Stimulated activated naive B cell treated with anti-CD40 and anti-IgM and Interleukin-4, amounts not matched to agents 10 μg/mL and 1 μg/mL and 100 μg/mL, for 72 hours (primary cell): ENCODE measurements around the gene RPP14.
A peak's percentile ranks its signal among the peaks of the same experiment; 100 is the strongest.
"Not testable (repeated sequence)": the region's sequence is repeated elsewhere in the genome, so short reads cannot be mapped to it uniquely, and the experiment has no call there.

ENCODE experiments used
- ATAC-seq, 2 donors: fragments of 150-1000 bp; cut with Tn5 transposase; replicated peaks; 2 replicates each; pipeline ENCODE4 v1.10.0; 2021; ENCODE audit warnings: moderate library complexity in 1 of 2
- DNase-seq: peaks from one replicate; pipeline ENCODE4 v3.0.0; 2021
- H3K27ac Mint-ChIP-seq: one replicate; pipeline ENCODE4 v1.8.0; 2022; ENCODE audit warnings: mild to moderate bottlenecking, mixed read lengths
- H3K27me3 Mint-ChIP-seq, 2 donors: one replicate each; pipeline ENCODE4 v1.8.0; 2022; ENCODE audit warnings: mixed read lengths in 2 of 2
- H3K36me3 Mint-ChIP-seq, 2 donors: one replicate each; pipeline ENCODE4 v1.8.0; 2022; ENCODE audit warnings: mixed read lengths in 2 of 2, mild to moderate bottlenecking in 1 of 2
- H3K4me1 Mint-ChIP-seq, 2 donors: one replicate each; pipeline ENCODE4 v1.8.0; 2022; ENCODE audit warnings: mixed read lengths in 2 of 2, mild to moderate bottlenecking in 1 of 2
- H3K4me3 Mint-ChIP-seq, 2 donors: one replicate each; pipeline ENCODE4 v1.8.0; 2022; ENCODE audit warnings: mild to moderate bottlenecking in 2 of 2, mixed read lengths in 2 of 2, moderate library complexity in 1 of 2
- H3K9me3 Mint-ChIP-seq, 2 donors: one replicate each; pipeline ENCODE4 v1.8.0; 2022; ENCODE audit warnings: mixed read lengths in 2 of 2, mild to moderate bottlenecking in 1 of 2

RPP14 gene

GRCh38 chr3:58305882-58306711, at the start of gene RPP14, which contains the start of gene HTD2:
Gene RPP14, plus strand, starts transcription at chr3:58306245. Its CDS starts 4,085 bp downstream, at chr3:58310330.
Gene HTD2, plus strand, starts transcription at chr3:58306520. Its CDS starts 11,094 bp downstream, at chr3:58317614.
- peaks cover 16 to 29% of the 10 kb centered on the region in 2 donors for H3K36me3 Mint-ChIP-seq
- H3K4me1 Mint-ChIP-seq, result peaks cover 18 to 35% of the 10 kb centered on the region in 2 donors
- DNase-seq, result peak; percentile 96
- peak within 1 kb of the TSS; percentile 100 for H3K27ac Mint-ChIP-seq
- peaks cover 0 to 5% of the 10 kb centered on the region in 2 donors for H3K27me3 Mint-ChIP-seq
- peak within 1 kb of the TSS; percentile 98 for H3K4me3 Mint-ChIP-seq
- peaks cover 0 to 2% of the 10 kb centered on the region in 2 donors for H3K9me3 Mint-ChIP-seq
- ATAC-seq, result peak; percentile 91 to 93

- Mint-ChIP-seq H3K27ac (no peak overlapping the region), H3K36me3 (peaks cover 51 to 52% of the 10 kb centered on the region in 2 donors), H3K9me3 (no peaks in the 10 kb centered on the region), H3K27me3 (no peaks in the 10 kb centered on the region), H3K4me3 (no peak overlapping the region), H3K4me1 (peaks cover 13 to 30% of the 10 kb centered on the region in 2 donors)
- DNase-seq, result no peak
- ATAC-seq, result no peak
Measured at GRCh38 chr3:58256511-58256910, 49.5 kb upstream of the RPP14 start.

- Mint-ChIP-seq H3K27ac (peak overlapping the region; percentile 81), H3K27me3 (no peaks in the 10 kb centered on the region), H3K4me3 (peak overlapping the region in 1 of 2 donors; percentile 41), H3K4me1 (peaks cover 13 to 43% of the 10 kb centered on the region in 2 donors), H3K9me3 (no peaks in the 10 kb centered on the region), H3K36me3 (peaks cover 46% of the 10 kb centered on the region in 2 donors)
- no peak for DNase-seq
- peak; percentile 43 to 52 for ATAC-seq
Measured at GRCh38 chr3:58258392-58259055, 47.5 kb upstream of the RPP14 start.

GRCh38 chr3:58260261-58260731, 45.7 kb upstream of the RPP14 start:
- ATAC-seq (peak; percentile 85 to 90), DNase-seq (no peak)
- Mint-ChIP-seq H3K4me1 (peaks cover 12 to 48% of the 10 kb centered on the region in 2 donors), H3K27ac (peak overlapping the region; percentile 86), H3K9me3 (no peaks in the 10 kb centered on the region), H3K4me3 (no peak overlapping the region), H3K36me3 (peaks cover 46 to 51% of the 10 kb centered on the region in 2 donors), H3K27me3 (no peaks in the 10 kb centered on the region)

DNA sequence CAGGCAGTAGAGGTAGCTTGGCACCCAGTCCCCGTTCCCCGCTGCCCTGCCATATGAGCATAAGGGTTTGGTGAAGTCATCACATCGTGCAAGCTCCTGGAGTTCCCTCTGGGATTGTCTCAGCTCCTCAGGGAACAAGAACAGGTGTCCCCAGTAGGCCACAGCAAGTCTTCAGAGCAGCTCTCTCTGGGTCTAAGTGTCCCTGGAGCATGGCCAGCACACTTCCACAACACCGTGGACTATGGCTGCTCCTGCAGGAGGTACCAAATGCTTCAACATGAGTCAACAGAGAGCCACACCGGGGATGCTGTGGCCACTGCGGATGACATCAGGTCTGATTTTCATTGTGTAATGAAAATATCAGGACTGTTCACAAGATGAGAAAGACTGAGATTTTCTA, 45.3 kb upstream of the RPP14 start:
- peaks cover 12 to 52% of the 10 kb centered on the region in 2 donors for H3K4me1 Mint-ChIP-seq
- H3K4me3 Mint-ChIP-seq, result no peak overlapping the region
- peaks cover 49 to 55% of the 10 kb centered on the region in 2 donors for H3K36me3 Mint-ChIP-seq
- H3K27me3 Mint-ChIP-seq, result no peaks in the 10 kb centered on the region
- ATAC-seq (peak in 1 of 2 donors; percentile 6), DNase-seq (no peak)
- peak overlapping the region; percentile 86 for H3K27ac Mint-ChIP-seq
- no peaks in the 10 kb centered on the region for H3K9me3 Mint-ChIP-seq

DNA sequence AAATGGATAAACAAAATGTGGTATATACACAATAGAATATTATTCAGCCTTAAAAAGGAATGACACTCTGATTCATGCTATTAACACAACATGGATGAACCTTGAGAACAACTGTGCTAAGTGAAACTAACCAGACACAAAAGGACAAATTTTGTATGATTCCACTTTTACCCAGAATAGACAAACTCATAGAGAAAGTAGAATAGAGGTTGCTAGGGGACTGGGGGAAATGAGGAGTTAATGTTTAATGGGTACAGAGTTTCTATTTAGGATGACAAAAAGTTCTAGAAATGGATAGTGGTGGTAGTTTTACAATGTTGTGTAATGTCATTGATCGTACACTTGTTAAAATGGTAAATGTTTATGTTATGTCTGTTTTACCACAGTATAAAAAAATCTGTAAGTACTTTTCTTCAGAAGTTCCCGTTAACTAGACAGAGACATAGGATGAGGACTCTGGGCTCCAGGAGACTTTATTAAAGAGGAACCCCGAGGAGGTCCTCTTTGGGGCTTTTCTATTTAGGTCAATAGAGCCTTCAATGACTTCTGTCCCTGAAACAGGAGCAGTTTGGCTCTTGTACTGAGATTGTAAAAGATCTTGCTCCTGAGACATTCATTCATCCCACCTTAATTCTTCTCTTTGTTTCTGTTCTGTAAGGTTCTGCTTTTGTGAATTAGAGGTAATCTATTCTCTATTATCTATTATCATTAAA, 43.9 kb upstream of the RPP14 start:
- peaks cover 44 to 49% of the 10 kb centered on the region in 2 donors for H3K36me3 Mint-ChIP-seq
- H3K4me1 Mint-ChIP-seq, result peaks cover 13 to 53% of the 10 kb centered on the region in 2 donors
- H3K27me3 Mint-ChIP-seq, result no peaks in the 10 kb centered on the region
- H3K27ac Mint-ChIP-seq, result peak overlapping the region; percentile 4
- ATAC-seq, result peak; percentile 61 to 65
- no peak for DNase-seq
- no peak overlapping the region for H3K4me3 Mint-ChIP-seq
- no peaks in the 10 kb centered on the region for H3K9me3 Mint-ChIP-seq

- H3K9me3 Mint-ChIP-seq, result no peaks in the 10 kb centered on the region
- peak; percentile 44 to 56 for ATAC-seq
- H3K27ac Mint-ChIP-seq, result peak overlapping the region; percentile 9
- H3K4me1 Mint-ChIP-seq, result peaks cover 3 to 38% of the 10 kb centered on the region in 2 donors
- no peak overlapping the region for H3K4me3 Mint-ChIP-seq
- peaks cover 36 to 42% of the 10 kb centered on the region in 2 donors for H3K36me3 Mint-ChIP-seq
- DNase-seq, result no peak
- no peaks in the 10 kb centered on the region for H3K27me3 Mint-ChIP-seq
Measured at GRCh38 chr3:58266577-58266976, 39.5 kb upstream of the RPP14 start.

GRCh38 chr3:58267543-58267942, 38.5 kb upstream of the RPP14 start:
- peak overlapping the region; percentile 70 for H3K27ac Mint-ChIP-seq
- H3K4me1 Mint-ChIP-seq, result peaks cover 8 to 39% of the 10 kb centered on the region in 2 donors
- H3K27me3 Mint-ChIP-seq, DNase-seq, H3K9me3 Mint-ChIP-seq, H3K4me3 Mint-ChIP-seq: not testable (repeated sequence)
- peak in 1 of 2 donors; percentile 54 for ATAC-seq
- H3K36me3 Mint-ChIP-seq, result peaks cover 40 to 48% of the 10 kb centered on the region in 2 donors

- Mint-ChIP-seq H3K27ac (no peak overlapping the region), H3K4me1 (peaks cover 8 to 35% of the 10 kb centered on the region in 2 donors), H3K27me3 (no peaks in the 10 kb centered on the region), H3K36me3 (peaks cover 41 to 60% of the 10 kb centered on the region in 2 donors), H3K9me3 (no peaks in the 10 kb centered on the region), H3K4me3 (no peak overlapping the region)
- ATAC-seq, result no peak
- DNase-seq, result no peak
Measured at GRCh38 chr3:58269356-58269755, 36.7 kb upstream of the RPP14 start.

- no peak overlapping the region for H3K27ac Mint-ChIP-seq
- no peaks in the 10 kb centered on the region for H3K9me3 Mint-ChIP-seq
- ATAC-seq, result no peak
- H3K36me3 Mint-ChIP-seq, result peaks cover 43 to 64% of the 10 kb centered on the region in 2 donors
- H3K27me3 Mint-ChIP-seq, result no peaks in the 10 kb centered on the region
- no peak for DNase-seq
- peaks cover 8 to 28% of the 10 kb centered on the region in 2 donors for H3K4me1 Mint-ChIP-seq
- no peak overlapping the region for H3K4me3 Mint-ChIP-seq
Measured at GRCh38 chr3:58270485-58270884, 35.6 kb upstream of the RPP14 start.

GRCh38 chr3:58271901-58272501, 34.0 kb upstream of the RPP14 start:
- Mint-ChIP-seq H3K4me3 (no peak overlapping the region), H3K9me3 (peaks cover 0 to 2% of the 10 kb centered on the region in 2 donors), H3K27ac (peak overlapping the region; percentile 31), H3K27me3 (no peaks in the 10 kb centered on the region), H3K4me1 (peaks cover 8 to 17% of the 10 kb centered on the region in 2 donors), H3K36me3 (peaks cover 50 to 71% of the 10 kb centered on the region in 2 donors)
- no peak for DNase-seq
- peak; percentile 81 to 88 for ATAC-seq

DNA sequence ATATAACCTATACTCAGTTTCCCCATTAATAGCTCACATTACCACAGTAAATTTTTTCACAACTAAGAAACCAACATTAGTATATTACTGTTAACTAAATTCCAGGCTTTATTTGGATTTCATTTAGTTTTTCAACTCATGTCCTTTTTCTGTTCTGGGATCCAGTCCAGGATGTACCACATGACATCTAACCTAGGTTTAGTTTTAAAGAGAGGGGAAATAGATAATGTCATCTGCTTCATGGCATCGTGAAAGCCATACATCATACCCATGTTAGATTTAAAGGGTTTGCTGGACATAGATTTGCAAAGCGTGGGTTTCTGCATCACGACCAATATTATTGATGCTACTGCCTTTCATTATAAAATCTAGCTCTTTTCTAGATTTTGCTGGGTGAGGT, 33.2 kb upstream of the RPP14 start:
- peaks cover 6 to 9% of the 10 kb centered on the region in 2 donors for H3K4me1 Mint-ChIP-seq
- ATAC-seq (no peak), DNase-seq (no peak)
- peaks cover 0 to 2% of the 10 kb centered on the region in 2 donors for H3K9me3 Mint-ChIP-seq
- H3K36me3 Mint-ChIP-seq, result peaks cover 52 to 72% of the 10 kb centered on the region in 2 donors
- no peak overlapping the region for H3K4me3 Mint-ChIP-seq
- H3K27me3 Mint-ChIP-seq, result no peaks in the 10 kb centered on the region
- H3K27ac Mint-ChIP-seq, result no peak overlapping the region

DNA sequence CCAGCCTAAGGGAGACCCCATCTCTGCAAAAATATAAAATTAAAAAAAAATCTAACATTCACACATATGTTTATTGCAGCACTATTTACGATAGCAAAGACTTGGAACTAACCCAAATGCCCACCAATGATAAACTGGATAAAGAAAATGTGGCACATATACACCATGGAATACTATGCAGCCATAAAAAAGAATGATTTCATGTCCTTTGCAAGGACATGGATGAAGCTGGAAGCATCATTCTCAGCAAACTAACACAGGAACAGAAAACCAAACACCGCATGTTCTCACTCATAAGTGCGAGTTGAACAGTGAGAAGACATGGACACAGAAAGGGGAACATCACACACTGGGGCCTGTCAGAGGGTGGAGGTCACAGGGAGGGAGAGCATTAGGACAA, 32.7 kb upstream of the RPP14 start:
- H3K27ac Mint-ChIP-seq, H3K9me3 Mint-ChIP-seq, ATAC-seq, DNase-seq, H3K4me1 Mint-ChIP-seq, H3K27me3 Mint-ChIP-seq, H3K4me3 Mint-ChIP-seq: not testable (repeated sequence)
- peaks cover 52 to 73% of the 10 kb centered on the region in 2 donors for H3K36me3 Mint-ChIP-seq
